Right lung (tissue), 5 donors: Measurements from ENCODE around the gene ADAMTS2. TPM values are rescaled to one million over a fixed set of nuclear protein-coding genes. Genes with fewer than 3 reads are reported as not detected.
"Not testable (repeated sequence)": the region's sequence is repeated elsewhere in the genome, so short reads cannot be mapped to it uniquely, and the experiment has no call there.

Source experiments
- DNase-seq, 2 donors: peaks; one replicate each; pipeline ENCODE4 v3.0.0-alpha.2; 2013
- polyA plus RNA-seq, 5 donors: library from polyadenylated mRNA; unstranded; fragments of 120-200 nt; gene quantifications; one replicate each; pipeline versions ENCODE4 v1.2.1 to v1.2.3, GENCODE V29; 2013; ENCODE audit warnings: inconsistent platforms in 1 of 5, low replicate concordance in 1 of 5; ENCODE audit not compliant: insufficient read length in 5 of 5, insufficient read depth in 1 of 5

Gene ADAMTS2
- polyA plus RNA-seq, 5 donors: 27.7 to 44.9 (median 31.5) TPM

DNA sequence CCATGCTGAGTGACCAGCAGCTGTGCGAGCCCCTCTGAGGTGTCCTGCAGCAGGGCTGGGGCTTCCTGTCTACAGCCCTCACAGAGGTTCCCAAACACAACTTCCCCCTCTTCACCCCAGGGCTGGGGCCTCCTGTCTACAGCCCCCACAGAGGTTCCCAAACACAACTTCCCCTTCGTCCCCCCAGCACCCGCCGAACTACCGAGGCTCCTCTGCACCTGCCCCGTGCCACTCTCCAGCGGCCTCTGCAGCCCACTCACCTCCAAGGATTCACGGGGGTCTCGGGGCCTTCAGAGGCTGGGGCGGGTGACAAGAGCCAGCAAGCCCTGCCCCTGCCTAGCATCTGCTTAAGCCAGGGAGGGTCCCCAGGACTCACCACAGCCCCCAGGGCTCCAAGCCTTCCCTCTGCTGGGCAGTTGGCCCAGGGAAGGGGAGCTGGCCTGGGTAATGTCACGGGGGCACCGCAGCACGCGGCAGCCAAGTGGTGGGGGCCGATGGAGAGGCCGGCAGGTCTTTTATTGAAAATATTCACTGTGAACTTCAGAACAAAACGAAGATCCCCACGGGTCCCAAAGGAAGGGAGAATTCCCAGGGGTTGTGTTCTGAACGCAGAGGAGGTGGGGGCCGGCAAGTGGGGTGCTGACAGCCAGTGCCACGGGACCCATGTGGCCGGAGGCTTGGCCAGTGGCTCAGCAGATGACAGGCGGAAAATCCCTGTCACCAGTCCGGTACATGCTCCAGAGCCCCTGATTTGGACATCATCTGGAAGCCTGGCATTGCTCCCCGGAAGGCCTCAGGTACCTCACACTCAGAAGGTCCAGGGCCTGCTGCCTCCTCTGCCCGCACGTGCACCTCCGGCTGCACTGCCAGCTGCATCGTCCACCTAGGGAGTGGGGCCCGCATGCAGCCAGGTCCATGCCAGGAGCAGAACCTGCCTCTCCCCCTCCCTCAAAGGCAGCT is 125.3 kb downstream of the ADAMTS2 start:
- no peak for DNase-seq

DNA sequence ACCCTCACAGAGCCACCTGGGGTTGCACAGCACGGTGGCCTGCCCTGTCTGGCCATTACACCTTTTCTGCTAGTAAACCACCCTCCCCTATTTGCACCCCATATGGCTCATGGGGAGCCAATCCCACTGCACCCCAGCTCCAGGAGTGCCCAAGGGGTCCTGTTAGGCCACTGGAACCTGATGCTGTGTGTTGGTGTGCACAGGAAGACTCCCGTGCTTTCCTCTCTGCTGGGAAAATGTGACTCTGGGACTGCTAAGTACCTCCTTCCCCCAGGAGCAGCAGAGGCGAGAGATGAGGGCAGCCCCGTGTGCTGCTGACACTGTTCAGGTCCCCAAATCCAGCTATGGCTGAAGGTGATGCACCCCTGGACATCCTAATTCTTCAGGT is 126.3 kb downstream of the ADAMTS2 start:
- no peak for DNase-seq

DNA sequence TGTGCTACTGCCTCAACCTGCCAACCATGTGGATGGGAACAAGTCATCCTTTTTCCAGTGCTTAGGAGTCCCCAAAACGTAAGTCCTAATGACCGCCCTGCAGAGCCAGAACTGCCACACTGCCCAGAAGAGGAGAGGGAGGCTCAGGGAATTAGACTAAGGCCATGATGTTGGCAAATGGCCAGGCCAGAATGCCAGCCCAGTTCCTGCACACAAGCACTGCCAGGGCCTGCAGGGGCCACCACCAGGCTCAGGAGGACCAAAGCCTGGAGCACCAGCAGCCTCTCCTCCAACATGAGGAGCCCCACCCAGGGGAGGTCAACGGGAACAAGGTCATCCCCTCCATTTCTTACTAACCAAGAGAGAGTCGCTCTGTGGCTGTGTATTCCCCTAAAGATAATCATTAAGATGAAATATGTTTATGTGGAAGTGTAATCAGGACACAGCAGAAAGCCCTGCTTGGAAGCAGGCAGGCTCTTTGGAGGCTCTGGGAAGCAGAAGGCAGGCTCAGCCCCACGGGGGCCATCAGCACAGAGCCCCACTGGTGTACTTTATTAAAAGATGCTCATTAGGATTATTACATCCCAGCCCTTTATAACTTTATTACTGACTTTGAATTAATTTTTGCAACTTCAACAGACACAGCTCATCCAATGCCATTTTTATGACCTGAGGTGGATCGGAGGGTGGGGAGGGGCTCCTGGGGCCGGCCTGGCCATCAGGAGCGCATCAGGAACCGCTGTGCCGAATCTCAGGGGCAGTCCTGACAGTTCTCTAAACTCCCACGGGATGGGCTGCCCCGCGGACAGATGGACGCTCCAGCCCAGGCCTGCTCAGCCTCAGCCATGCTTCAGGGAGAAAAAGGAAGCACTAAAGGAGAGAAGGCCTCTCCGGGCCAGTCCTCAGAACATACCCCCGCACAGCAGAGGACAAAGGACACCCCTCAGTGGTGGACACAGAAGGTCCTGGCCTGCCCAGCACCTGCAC is 127.0 kb downstream of the ADAMTS2 start:
- no peak for DNase-seq

DNA sequence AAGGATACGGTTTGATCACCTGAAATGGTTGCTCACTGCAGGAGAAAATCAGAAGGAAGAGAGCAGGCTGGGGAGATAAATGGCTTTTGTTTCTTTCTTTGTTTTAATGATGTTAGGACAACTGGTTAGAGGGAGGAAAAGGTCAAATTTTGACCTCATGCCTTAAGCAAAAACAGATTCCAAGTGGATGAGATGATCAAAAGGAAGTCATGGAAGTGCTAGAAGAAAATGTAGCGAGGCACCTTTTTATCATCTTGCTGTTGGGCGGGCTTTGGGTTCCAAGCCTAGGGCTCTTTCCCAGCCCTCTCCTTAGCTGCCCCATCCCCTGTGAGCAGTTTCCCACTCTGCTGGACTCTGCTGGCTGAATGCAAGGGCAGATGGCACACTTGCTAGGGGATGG is 127.9 kb downstream of the ADAMTS2 start:
- no peak for DNase-seq

DNA sequence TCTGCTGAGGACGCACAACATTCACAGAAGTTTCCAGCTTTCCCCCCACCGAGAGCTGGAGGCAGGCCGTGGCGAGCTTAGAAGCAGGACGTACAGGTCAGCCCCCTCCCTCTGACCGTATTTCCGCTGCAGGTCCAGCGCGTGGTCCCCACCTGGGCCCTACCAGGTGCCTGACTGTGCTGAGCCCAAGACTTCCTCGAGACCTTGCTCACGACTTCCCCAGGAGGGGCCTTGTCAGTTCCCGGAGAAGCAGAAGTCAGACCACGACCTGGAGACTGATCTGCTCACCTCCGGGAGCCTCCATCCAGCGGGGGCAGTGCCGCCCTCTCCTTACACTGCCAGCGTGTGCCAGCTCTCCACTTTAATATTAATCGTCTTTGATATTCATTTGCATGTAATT is 128.9 kb downstream of the ADAMTS2 start:
- DNase-seq: not testable (repeated sequence)

DNA sequence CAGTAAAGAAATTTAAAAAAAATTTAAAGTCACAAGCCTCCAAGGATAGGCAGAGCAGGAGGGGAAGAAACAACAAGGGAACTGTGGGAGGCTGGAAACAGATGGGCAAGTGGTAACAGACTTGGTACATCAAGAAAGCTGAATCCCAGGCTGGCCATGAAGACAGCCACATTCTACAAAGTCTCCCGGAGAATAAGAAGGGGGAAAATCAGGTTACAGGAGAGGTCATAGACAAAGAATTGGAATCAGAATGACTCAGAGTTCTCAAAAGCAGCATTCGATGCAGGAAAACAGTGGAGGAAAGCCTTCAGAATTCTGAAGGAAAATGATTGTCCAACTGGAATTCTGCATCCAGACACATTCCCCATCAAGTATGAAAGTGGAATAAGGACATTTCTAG is 129.7 kb downstream of the ADAMTS2 start:
- DNase-seq: no peak

DNA sequence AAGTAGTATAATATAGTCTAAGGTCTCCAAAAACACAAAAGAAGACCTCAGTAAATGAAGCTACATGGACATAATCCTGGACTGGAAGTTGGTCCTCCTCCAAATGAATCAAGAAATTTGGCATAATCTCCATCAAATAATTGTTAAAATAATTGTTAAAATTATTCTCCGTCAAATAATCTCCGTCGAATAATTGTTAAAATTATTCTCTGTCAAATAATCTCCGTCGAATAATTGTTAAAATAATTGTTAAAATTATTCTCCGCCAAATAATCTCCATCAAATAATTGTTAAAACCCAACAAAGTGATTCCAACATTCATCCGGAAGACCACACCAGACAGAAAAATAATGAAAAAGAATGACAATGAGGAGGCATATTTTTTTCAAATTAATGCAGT is 130.6 kb downstream of the ADAMTS2 start:
- no peak for DNase-seq

DNA sequence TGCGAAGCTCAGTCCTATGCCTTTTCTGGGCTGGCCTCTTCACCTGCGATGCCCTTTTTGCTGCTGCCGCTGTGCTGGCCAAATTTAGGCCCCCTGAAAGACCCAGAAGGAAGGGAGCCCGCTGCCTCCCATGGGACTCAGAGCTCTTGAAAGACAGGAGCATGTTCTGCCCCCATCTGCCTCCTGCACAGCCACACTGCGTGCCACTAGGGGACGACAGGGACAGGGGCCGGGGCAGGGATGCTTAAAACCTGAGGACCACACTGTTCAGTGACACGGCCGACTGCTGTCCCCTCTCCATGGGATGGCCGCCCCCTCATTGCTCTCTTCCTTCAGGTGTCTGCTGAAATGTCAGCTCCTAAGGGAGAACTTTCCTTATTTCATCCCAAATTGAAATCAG is 132.4 kb downstream of the ADAMTS2 start:
- no peak for DNase-seq

DNA sequence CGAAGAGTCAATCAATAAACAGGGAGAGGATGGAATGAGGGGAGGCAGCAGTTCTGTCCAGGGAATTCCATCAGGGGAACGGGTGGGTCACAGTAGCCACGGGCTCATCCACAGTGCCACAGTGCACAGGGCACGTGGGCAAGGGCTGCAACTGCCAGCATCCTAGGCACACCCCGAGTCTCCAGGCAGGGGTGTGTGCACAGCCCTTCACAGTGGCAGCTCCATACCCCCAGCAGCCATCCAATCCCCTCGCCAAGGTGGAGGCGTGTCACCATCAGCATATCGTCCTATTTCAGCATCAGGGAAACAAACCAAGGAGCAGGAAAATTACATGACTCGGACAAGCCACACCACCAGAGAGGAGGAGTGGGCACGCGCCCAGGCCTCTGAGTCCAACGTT is 133.6 kb downstream of the ADAMTS2 start:
- no peak for DNase-seq

DNA sequence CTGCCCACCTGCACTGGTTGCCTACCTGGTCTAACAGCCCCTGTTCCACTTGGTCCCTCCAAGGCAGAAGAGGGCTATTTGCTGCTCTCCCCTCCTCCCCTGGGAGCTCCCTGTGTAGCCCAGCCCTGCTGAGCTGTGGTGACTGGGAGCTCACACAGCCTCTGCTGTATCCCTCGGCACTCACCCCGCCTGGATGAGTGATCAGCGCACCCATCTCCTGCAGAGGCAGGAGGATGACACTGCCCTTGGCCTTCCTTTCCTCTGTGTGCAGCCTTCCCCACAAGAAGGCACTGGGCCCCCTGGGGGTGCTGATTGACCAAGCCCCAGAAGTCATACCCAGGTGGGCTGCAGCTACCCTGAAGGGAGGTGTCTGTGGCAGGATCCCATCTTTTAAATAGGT is 134.2 kb downstream of the ADAMTS2 start:
- DNase-seq: no peak

DNA sequence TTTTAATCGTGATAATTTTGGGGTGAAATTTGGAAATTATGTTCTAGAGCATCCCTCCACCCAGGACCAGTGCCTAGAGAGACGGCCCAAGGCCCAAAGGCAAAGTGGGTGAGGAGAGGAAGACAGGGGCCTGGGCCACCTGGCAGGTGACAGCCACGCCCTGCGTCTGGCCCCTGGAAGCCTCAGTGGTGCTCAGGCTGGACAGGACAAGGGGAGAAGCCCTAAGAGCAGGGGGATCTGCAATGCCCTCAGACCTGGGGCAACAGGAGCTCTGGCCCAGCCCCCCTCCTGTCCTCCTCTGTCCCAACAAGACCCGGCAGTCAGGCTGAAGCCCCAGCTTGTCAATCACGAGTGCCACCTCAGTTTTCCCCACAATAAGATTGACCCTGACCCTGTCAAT is 134.8 kb downstream of the ADAMTS2 start:
- no peak for DNase-seq

DNA sequence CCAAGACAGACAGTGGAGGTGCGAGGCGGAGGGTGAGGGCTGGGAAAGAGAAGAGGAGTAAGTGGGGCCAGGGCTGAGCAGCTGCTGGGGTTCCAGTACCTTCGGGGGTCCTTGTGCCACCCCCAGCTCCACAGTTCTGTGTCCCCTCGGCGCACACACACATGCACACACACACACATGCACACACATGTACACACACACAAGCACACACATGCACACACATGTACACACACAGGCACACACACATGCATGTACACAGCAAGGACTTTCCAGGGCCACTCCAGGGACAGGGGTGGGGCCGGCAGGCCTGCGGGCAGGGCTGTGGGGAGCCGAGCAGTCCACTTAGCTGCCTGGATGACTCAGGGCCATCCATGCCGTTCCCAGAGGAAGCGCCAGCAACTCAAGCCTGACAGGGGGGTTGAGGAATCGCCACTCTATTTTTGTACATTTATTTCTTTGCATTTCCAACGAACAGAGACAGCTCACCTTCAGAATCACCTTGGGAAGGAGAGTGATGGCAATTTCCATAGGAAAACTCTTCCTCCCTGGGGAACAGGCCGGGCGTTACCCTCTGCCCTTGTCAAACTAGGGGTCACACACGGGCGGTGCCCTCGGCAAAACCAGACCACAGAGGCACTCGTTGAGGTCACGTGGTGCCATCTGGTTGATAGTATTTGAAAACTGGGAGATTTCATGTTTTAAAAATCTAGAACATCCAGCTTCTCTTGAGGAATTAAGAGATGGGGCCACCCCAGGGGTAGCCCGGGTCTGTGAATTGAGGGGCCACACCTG is 135.7 kb downstream of the ADAMTS2 start:
- no peak for DNase-seq

DNA sequence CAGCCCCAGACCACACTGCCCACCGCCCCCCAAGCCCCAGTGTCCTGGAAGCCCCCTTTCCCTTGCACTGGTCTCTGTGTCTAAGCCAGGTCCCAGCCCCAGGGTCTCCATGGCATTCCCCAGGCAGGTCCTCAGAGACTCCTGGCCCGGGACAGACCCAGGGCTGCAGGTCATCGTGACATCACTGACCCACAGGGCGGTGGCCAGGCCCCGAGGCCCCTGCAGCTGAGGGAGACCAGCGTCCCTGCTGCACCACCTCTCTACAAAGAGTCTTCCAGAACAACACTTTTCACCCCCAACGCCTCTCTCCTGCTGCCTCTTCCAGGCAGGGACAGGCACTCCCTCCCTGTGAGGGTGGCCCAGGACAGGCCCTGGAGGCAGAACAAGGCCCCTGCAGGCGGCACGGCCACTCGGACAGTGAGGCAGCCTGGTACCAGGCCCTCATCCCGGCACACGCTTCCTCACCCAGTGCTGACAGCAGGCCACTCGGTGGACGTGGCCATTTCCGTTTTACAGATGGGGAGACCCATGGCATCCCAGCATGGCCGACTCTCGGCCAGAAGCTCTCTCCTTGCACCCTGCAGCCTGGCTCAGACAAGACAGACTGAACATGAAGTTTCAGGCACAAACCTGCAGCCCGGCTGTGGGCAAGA is 136.4 kb downstream of the ADAMTS2 start:
- DNase-seq: no peak

DNA sequence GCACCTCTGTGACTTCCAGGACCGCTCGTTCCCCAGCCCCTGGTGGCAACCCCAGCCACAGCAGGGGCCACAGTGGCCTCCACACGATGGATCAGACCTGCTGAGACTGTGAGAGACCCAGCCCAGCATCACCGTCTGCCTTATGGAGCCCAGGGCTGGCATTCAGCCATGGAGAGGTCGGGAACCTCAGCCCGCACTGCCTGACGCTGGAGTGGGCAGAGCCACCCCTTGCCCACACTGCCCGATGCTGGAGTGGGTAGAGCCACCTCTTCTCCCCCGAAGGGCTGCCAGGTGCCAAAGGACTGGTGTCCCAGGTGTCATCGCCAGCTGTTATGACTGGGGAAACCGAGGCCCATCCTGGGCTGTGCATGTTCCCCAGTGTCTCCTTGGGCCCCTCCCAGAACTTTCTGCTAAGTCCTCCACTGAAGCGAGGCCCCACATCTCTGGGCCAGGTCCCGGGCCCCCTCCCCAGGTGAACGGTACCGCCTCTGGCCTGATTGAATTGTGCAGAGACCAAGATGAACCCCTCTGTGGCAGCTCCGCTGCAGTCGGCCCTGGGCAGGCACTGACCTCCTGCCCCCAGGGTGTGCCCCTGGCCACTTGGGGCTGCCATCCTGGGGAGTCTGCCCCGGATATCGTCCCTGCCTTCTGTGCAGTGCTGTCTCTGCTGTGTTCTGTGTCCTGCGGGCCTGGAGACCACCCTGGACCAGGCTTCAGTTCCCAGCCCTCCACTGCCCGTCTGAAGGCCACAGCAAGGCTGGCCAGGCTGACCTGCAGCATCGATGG is 137.1 kb downstream of the ADAMTS2 start:
- no peak for DNase-seq

DNA sequence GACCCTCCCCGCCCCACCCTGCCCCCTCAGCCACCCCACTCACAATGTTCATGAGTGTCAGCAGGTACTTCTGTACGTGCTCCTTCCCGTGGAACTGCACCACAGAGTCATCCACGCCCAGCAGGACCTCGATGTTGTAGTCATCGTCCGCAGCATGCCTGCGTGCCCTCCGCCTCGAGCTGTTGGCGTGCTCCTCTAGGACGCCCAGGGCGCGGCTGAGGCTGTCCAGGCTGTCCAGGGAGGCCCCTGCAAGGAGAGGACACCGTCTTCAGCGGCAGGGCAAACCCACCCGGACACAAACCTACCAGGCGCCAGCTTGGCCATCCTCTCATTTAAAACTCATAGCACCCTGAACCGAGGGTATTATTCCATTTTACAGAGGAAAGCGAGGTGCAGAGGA is 137.8 kb downstream of the ADAMTS2 start:
- DNase-seq: no peak

DNA sequence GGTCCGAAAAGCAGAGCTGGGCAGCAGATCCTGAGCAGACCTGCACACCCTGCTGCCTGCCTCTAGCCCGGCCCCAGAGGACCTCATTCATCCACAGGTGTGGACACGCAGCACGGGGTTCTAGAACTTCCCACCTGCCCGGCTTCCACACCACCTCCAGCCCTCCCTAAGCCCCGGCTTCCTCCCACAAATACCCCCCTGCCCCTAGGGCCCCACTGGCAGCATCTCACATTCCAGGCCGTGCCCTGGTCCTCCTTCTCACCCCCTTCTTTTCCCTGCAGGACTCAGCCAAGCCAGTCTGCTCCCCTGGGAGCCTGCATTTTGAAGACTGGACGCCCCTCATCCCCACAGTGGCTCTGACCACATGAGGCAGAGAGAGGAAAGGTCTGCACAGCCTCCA is 138.9 kb downstream of the ADAMTS2 start:
- no peak for DNase-seq

DNA sequence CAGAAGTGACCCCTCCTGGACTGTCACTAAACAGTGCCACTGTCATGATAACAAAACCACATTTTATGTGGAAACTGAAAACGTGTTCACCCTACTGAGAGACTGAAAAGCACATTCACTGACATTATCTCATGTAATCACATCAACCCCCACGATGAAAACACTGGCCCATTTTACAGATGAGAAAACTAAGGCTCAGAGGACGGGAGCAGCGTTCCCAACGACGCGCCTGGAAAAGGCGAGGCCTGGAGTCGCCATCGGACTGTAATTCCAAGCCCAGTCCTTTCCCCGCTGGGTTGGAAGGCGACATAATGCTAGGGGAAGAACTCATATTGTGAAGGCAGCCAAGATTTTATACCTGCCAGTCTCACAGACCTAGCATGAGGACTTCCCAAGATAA is 140.0 kb downstream of the ADAMTS2 start:
- no peak for DNase-seq

DNA sequence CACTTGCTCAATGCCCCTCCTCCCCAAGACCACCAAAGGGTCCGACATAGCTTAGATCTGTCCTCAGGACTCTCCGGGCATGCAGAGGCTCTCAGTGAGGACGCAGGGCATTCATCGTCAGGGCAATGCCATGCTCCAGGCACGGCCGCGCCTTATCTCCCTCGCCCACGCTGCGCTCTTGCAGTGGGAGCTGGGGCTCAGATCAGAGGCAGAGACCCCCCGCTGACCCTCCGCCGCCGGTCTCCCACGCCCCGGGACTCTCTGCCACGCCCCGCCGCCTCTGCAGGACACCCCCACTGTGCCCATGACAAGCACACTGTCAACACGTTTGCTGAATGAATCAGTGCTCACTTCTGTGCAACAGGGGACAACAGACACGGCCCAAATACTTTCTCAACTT is 140.7 kb downstream of the ADAMTS2 start:
- no peak for DNase-seq

DNA sequence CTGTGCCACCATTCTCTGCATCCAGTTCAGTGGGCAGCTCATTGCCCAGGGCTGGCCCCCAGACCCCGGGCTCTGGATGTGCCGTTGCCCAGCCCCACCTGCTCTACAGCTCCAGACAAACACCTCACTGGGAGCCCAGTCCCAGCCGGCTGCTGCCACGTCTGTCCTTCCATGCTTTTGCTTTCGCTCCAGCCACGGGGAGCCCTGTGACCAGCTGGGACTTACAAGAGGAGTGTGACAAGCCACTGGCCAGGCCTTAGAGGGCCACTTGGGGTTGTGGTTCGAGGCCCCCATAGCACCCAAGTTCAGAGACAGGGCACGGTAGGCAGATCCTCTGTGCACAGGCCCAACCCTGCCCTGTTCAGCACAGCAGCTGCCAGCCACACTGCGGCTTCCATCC is 142.0 kb downstream of the ADAMTS2 start:
- DNase-seq: no peak

DNA sequence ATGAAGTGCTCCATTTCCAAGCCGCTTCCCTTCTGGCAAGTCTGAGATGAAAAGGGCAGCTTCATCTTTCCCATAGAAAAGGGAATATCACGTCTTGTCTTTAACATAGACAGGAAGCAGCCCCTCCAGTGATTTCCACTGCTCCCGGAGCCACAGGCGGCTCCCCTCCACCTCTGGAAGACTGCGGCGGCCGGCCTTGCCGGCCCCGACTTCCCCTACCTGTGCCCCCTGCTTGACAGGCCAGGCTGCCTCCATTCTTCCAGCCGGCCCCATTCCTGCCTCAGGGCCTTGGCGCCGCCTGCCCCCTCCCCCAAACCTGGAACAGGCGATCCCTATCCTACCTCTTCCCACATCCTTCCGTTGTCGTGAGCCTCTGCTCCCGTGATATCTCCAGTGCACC is 143.3 kb downstream of the ADAMTS2 start:
- no peak for DNase-seq
